Heart left ventricle (tissue), 16 donors: ENCODE measurements around the gene NKAIN4. TPM values are rescaled to one million over a fixed set of nuclear protein-coding genes. Genes with fewer than 3 reads are reported as not detected.

Experiments used
- ATAC-seq, 4 donors: fragments of 200-7000 bp; cut with Tn5 transposase; one replicate each; pipeline ENCODE4 v1.9.1; 2020 to 2022; ENCODE audit warnings: moderate library complexity in 4 of 4, mild to moderate bottlenecking in 3 of 4, moderate number of reproducible peaks in 1 of 4
- DNase-seq, 5 donors: peaks; one replicate each; pipeline ENCODE4 v3.0.0-alpha.2; 2020
- H3K27ac ChIP-seq, 12 donors: fragments of 200-600 bp; sonication (generic) in 4 of 12; one replicate each; pipeline versions ENCODE4 v1.5.0 to v1.8.0; 2016 to 2022; ENCODE audit warnings: mild to moderate bottlenecking in 2 of 12
- H3K27me3 ChIP-seq, 9 donors: fragments of 200-600 bp; sonication (generic) in 2 of 9; one replicate each; pipeline versions ENCODE4 v1.5.1 to v1.8.0; 2016 to 2022; ENCODE audit warnings: mild to moderate bottlenecking in 3 of 9
- H3K36me3 ChIP-seq, 9 donors: fragments of 200-600 bp; sonication (generic) in 2 of 9; one replicate each; pipeline versions ENCODE4 v1.5.0 to v1.8.0; 2018 to 2022; ENCODE audit warnings: mild to moderate bottlenecking in 2 of 9
- H3K4me1 ChIP-seq, 12 donors: fragments of 200-600 bp; sonication (generic) in 4 of 12; one replicate each; pipeline versions ENCODE4 v1.5.0 to v1.8.0; 2016 to 2022; ENCODE audit warnings: mild to moderate bottlenecking in 3 of 12
- H3K4me3 ChIP-seq, 12 donors: fragments of 200-600 bp; sonication (generic) in 4 of 12; one replicate each; pipeline versions ENCODE4 v1.5.0 to v1.8.0; 2017 to 2022; ENCODE audit warnings: mild to moderate bottlenecking in 9 of 12, moderate library complexity in 4 of 12
- H3K9me3 ChIP-seq, 12 donors: fragments of 200-600 bp; sonication (generic) in 4 of 12; one replicate each; pipeline versions ENCODE4 v1.5.0 to v1.8.0; 2016 to 2022; ENCODE audit warnings: mild to moderate bottlenecking in 1 of 12
- CTCF ChIP-seq, 12 donors: fragments of 200-600 bp; sonication (generic) in 4 of 12; IDR thresholded peaks; one replicate each; pipeline versions ENCODE4 v1.5.0 to v1.8.0; 2018 to 2022; ENCODE audit warnings: antibody characterized with exemption in 12 of 12, mild to moderate bottlenecking in 5 of 12
- POLR2A ChIP-seq, 2 donors: fragments of 450-650 bp; IDR thresholded peaks; one replicate each; pipeline ENCODE4 v1.6.1; 2017; ENCODE audit warnings: antibody characterized with exemption in 2 of 2, mild to moderate bottlenecking in 2 of 2, moderate library complexity in 2 of 2
- WGBS, 4 donors: extraction: QIAGEN DNeasy Blood & Tissue Kit in 2 of 4; methylation state at CpG; one replicate each; pipeline versions ENCODE4 v1.1.5 to v1.1.7; 2013 to 2018; 5-methylcytosine and 5-hydroxymethylcytosine counted together
- intact Hi-C, 10 donors: fragments of 100-400 bp; cut with DNase I; formaldehyde crosslinking; loops; one replicate each; pipeline versions ENCODE4 v1.11.1 to v1.14.2; 2022
- polyA plus RNA-seq, 2 donors: library from polyadenylated mRNA; stranded (reverse); fragments of 200-250 nt; gene quantifications; one replicate each; pipeline ENCODE4 v1.2.3, GENCODE V29; 2013
- total RNA-seq, 9 donors: library from RNA; depleted of rRNA in 2 of 9; stranded (reverse); fragments of >200 nt in 2 of 9; fragmentation: NEBNext Ultra II Directional in 3 of 9; extraction: Animal tissue kit (Norgen Biotek cat#: 25700) in 3 of 9; gene quantifications; one replicate each; pipeline versions ENCODE4 v1.1.0 to v1.2.4, GENCODE V29; 2016 to 2023
- donor health status: ischemic (EF 13 %, LVEDD 7.1; RV severe dilation, severe dysfunction).
- donor health status: healthy with polysubstance abuse.
- donor health status: DM: no; HTN: yes; CAD: no.
- donor health status: DM: no; HTN: no; CAD: no.
- donor health status: ischemic (EF 25% LVEDD 6.9; RV normal size, moderate dysfunction).
- donor health status: ischemic (EF 25% LVEDD 5.7; RV mildly dilated, moderate dysfunction).
- donor health status: healthy.
- donor health status: DM: yes; HTN: yes; CAD: no.
- donor health status: ischemic (EF 35%, LVEDD 5.7; RV mildly dilated, moderate dysfunction).
- donor health status: nonischemic (EF 11% LVEDD 7.7; RV severe dilation, severe dysfunction).
- donor health status: DM: yes; HTN: yes; CAD: no.
- donor health status: PGD.
- donor health status: ischemic (EF 29% LVEDD 5.4; RV normal size, mild dysfunction).
- donor health status: nonischemic (EF 23%, LVEDD 6.1; RV moderate dilation, normal function).

Gene NKAIN4
- total and polyA plus RNA-seq, 11 donors = not detected

- no peak overlapping the region for H3K4me3 ChIP-seq
- ATAC-seq = no peak
- peaks cover 0 to 40% (median 19%) of the 10 kb centered on the region in 9 donors for H3K27me3 ChIP-seq
- H3K36me3 ChIP-seq = no peaks in the 10 kb centered on the region
- DNase-seq = no peak
- no peak overlapping the region for H3K27ac ChIP-seq
- TF ChIP-seq CTCF (IDR thresholded peaks at IDR 0.05) (no peak), POLR2A (IDR thresholded peaks at IDR 0.05) (no peak)
- H3K9me3 ChIP-seq = no peaks in the 10 kb centered on the region
- WGBS, 4 donors = 52 to 68% (median 56%) methylated on average over 4 to 9 of the region's 9 CpGs
- H3K4me1 ChIP-seq = peaks cover 0 to 7% (median 5%) of the 10 kb centered on the region in 12 donors
- intact Hi-C loops = no loop called here
Measured at GRCh38 chr20:63267691-63268090, 13.4 kb upstream of the NKAIN4 start.

GRCh38 chr20:63265891-63266515 lies 11.7 kb upstream of the NKAIN4 start:
- H3K4me1 ChIP-seq = no peaks in the 10 kb centered on the region
- TF ChIP-seq POLR2A (IDR thresholded peaks at IDR 0.05) = no peak
- TF ChIP-seq CTCF (IDR thresholded peaks at IDR 0.05) = no peak
- intact Hi-C loops = no loop called here
- DNase-seq = no peak
- H3K4me3 ChIP-seq = no peak overlapping the region
- ATAC-seq = no peak
- no peaks in the 10 kb centered on the region for H3K36me3 ChIP-seq
- H3K27me3 ChIP-seq = peaks cover 0 to 55% (median 19%) of the 10 kb centered on the region in 9 donors
- no peak overlapping the region for H3K27ac ChIP-seq
- WGBS, 4 donors = 70 to 75% (median 73%) methylated on average over 12 of the region's 12 CpGs
- no peaks in the 10 kb centered on the region for H3K9me3 ChIP-seq

- intact Hi-C loops = no loop called here
- Histone ChIP-seq H3K27ac (no peak overlapping the region), H3K4me1 (no peaks in the 10 kb centered on the region), H3K9me3 (no peaks in the 10 kb centered on the region), H3K36me3 (no peaks in the 10 kb centered on the region), H3K4me3 (no peak overlapping the region), H3K27me3 (peaks cover 7 to 70% (median 21%) of the 10 kb centered on the region in 9 donors)
- WGBS, 4 donors = 48 to 56% (median 50%) methylated on average over 14 of the region's 14 CpGs
- no peak for ATAC-seq
- TF ChIP-seq POLR2A (IDR thresholded peaks at IDR 0.05) = no peak
- no peak for TF ChIP-seq CTCF (IDR thresholded peaks at IDR 0.05)
- no peak for DNase-seq
Measured at GRCh38 chr20:63264519-63264918, 10.3 kb upstream of the NKAIN4 start.

- TF ChIP-seq CTCF (IDR thresholded peaks at IDR 0.05) (no peak), POLR2A (IDR thresholded peaks at IDR 0.05) (no peak)
- DNase-seq = no peak
- H3K36me3 ChIP-seq = no peaks in the 10 kb centered on the region
- H3K27ac ChIP-seq = no peak overlapping the region
- intact Hi-C loops = no loop called here
- no peaks in the 10 kb centered on the region for H3K9me3 ChIP-seq
- no peaks in the 10 kb centered on the region for H3K4me1 ChIP-seq
- peaks cover 8 to 74% (median 21%) of the 10 kb centered on the region in 9 donors for H3K27me3 ChIP-seq
- no peak overlapping the region for H3K4me3 ChIP-seq
- 77 to 82% (median 80%) methylated on average over 7 to 10 of the region's 10 CpGs for WGBS, 4 donors
- no peak for ATAC-seq
Measured at GRCh38 chr20:63264000-63264399, 9.7 kb upstream of the NKAIN4 start.
